K562 (cell line): ENCODE measurements around the gene GRID2IP. TPM values are rescaled to one million over a fixed set of nuclear protein-coding genes. Genes with fewer than 3 reads are reported as not detected.

Experiments
- CGGBP1 ChIP-seq: fragments of 250-450 bp; sonication (Bioruptor Pico); IDR thresholded peaks from 2 replicates; pipeline ENCODE4 v1.9.0; 2021; ENCODE audit warnings: mild to moderate bottlenecking
- CHD2 ChIP-seq: IDR thresholded peaks from 2 replicates; pipeline ENCODE4 v1.6.1; 2011; ENCODE audit warnings: low read depth, low read length
- DDX20 ChIP-seq: fragments of 450-650 bp; IDR thresholded peaks from 2 replicates; pipeline ENCODE4 v1.6.1; 2016; ENCODE audit warnings: missing genetic modification characterization, low read depth, mild to moderate bottlenecking, missing compliant biosample characterization, moderate library complexity
- JUND ChIP-seq, 2 experiments: IDR thresholded peaks; 2 replicates in 1 of 2; 3 replicates in 1 of 2; pipeline ENCODE4 v1.6.1; 2011; ENCODE audit warnings: borderline replicate concordance in 2 of 2, low read depth in 2 of 2, low read length in 2 of 2, improper control_type of control experiment in 1 of 2, missing biosample characterization in 1 of 2, missing genetic modification characterization in 1 of 2, missing genetic modification reagents in 1 of 2
- NR0B1 ChIP-seq: fragments of 450-650 bp; IDR thresholded peaks from one replicate; pipeline ENCODE4 v1.6.1; 2018; ENCODE audit warnings: mild to moderate bottlenecking, moderate library complexity; ENCODE audit not compliant: partially characterized antibody
- NR2C2 ChIP-seq, 2 experiments: fragments of 200-800 bp in 1 of 2; sonication (Bioruptor generic) in 1 of 2; sonication (generic) in 1 of 2; formaldehyde crosslinking in 1 of 2; IDR thresholded peaks; 2 replicates each; pipeline versions ENCODE4 v1.6.1 to v1.8.0; 2016 to 2022; ENCODE audit warnings: mild to moderate bottlenecking in 1 of 2, missing compliant biosample characterization in 1 of 2, missing genetic modification characterization in 1 of 2, missing genetic modification reagents in 1 of 2
- PHF21A ChIP-seq: fragments of 450-650 bp; IDR thresholded peaks from 2 replicates; pipeline ENCODE4 v1.6.1; 2017; ENCODE audit warnings: low read depth, borderline replicate concordance
- SAP30 ChIP-seq: fragments of 200-600 bp; sonication (generic); IDR thresholded peaks from 2 replicates; pipeline ENCODE4 v1.6.1; 2012; ENCODE audit warnings: borderline replicate concordance, low read depth, mild to moderate bottlenecking, moderate library complexity, low read length, control low read depth, inconsistent platforms; ENCODE audit not compliant: insufficient read depth, poor library complexity, severe bottlenecking
- SETDB1 ChIP-seq: IDR thresholded peaks from one replicate; pipeline ENCODE4 v1.6.1; 2012; ENCODE audit warnings: low read length, control low read depth, inconsistent platforms
- THRAP3 ChIP-seq: fragments of 450-650 bp; IDR thresholded peaks from 2 replicates; pipeline ENCODE4 v1.6.1; 2016; ENCODE audit warnings: mild to moderate bottlenecking, inconsistent platforms, borderline replicate concordance
- U2AF2 ChIP-seq: fragments of 200-400 bp; formaldehyde crosslinking; optimal IDR thresholded peaks from 2 replicates; pipeline ENCODE3; 2017; ENCODE audit warnings: low read depth, mild to moderate bottlenecking, low read length
- ZBTB7A ChIP-seq: IDR thresholded peaks from 2 replicates; pipeline ENCODE4 v1.6.1; 2011; ENCODE audit warnings: low read depth, mild to moderate bottlenecking, low read length, moderate library complexity, borderline replicate concordance; ENCODE audit not compliant: control insufficient read depth
- ZFP1 ChIP-seq: fragments of 450-650 bp; formaldehyde crosslinking; IDR thresholded peaks from 2 replicates; pipeline ENCODE4 v1.4.0; 2020; ENCODE audit warnings: mild to moderate bottlenecking, mixed read lengths
- ZNF12 ChIP-seq: sonication (generic); formaldehyde crosslinking; IDR thresholded peaks from 2 replicates; pipeline ENCODE4 v1.4.0; 2020; ENCODE audit warnings: mild to moderate bottlenecking, missing genetic modification reagents
- polyA plus RNA-seq, 8 experiments: library from polyadenylated mRNA; depleted of rRNA in 4 of 8; stranded (reverse) in 5 of 8; unstranded in 3 of 8; fragments of >200 nt; fragmentation: Nextera tagmentation in 2 of 8; fragmentation: Illumina TruSeq in 1 of 8; extraction: Ambion mirVana in 2 of 8; extraction: Trizol in 1 of 8; gene quantifications; 2 replicates each; pipeline versions ENCODE4 v1.2.1 to v1.2.3, GENCODE V29; 2011 to 2014; ENCODE audit warnings: inconsistent platforms in 1 of 8, missing spikeins in 1 of 8
- total RNA-seq, 7 experiments: library from RNA; depleted of rRNA in 6 of 7; stranded (reverse); fragments of >200 nt in 6 of 7; fragmentation: Illumina TruSeq in 2 of 7; extraction: Trizol in 2 of 7; gene quantifications; 2 replicates each; pipeline versions ENCODE4 v1.2.1 to v1.2.3, GENCODE V29; 2011 to 2021; ENCODE audit warnings: low replicate concordance in 1 of 7
- TF ChIP-seq, protein P1 (sequence below): fragments of 250-450 bp; sonication (Bioruptor Pico); IDR thresholded peaks from 2 replicates; pipeline ENCODE4 v1.5.0; 2021; ENCODE audit warnings: mild to moderate bottlenecking, borderline replicate concordance
- TF ChIP-seq, protein P2 (sequence below), 3 experiments: IDR thresholded peaks in 2 of 3; conservative IDR thresholded peaks in 1 of 3; 2 replicates each; pipeline ENCODE4 v1.5.1; 2011 to 2012; ENCODE audit warnings: low read length in 3 of 3, mild to moderate bottlenecking in 3 of 3, control low read depth in 2 of 3, improper control_type of control experiment in 1 of 3, inconsistent platforms in 1 of 3, low read depth in 1 of 3, mixed read lengths in 1 of 3, moderate library complexity in 1 of 3; ENCODE audit not compliant: insufficient read depth in 2 of 3
- TF ChIP-seq, protein P3 (sequence below): fragments of 450-650 bp; formaldehyde crosslinking; IDR thresholded peaks from 2 replicates; pipeline ENCODE4 v1.4.0; 2020; ENCODE audit warnings: mild to moderate bottlenecking, mixed read lengths

GRID2IP gene
- total and polyA plus RNA-seq, 9 of the 15 experiments (the other 6 are each of a cell fraction or from before 2014, with no cell fraction given), result not detected

DNA sequence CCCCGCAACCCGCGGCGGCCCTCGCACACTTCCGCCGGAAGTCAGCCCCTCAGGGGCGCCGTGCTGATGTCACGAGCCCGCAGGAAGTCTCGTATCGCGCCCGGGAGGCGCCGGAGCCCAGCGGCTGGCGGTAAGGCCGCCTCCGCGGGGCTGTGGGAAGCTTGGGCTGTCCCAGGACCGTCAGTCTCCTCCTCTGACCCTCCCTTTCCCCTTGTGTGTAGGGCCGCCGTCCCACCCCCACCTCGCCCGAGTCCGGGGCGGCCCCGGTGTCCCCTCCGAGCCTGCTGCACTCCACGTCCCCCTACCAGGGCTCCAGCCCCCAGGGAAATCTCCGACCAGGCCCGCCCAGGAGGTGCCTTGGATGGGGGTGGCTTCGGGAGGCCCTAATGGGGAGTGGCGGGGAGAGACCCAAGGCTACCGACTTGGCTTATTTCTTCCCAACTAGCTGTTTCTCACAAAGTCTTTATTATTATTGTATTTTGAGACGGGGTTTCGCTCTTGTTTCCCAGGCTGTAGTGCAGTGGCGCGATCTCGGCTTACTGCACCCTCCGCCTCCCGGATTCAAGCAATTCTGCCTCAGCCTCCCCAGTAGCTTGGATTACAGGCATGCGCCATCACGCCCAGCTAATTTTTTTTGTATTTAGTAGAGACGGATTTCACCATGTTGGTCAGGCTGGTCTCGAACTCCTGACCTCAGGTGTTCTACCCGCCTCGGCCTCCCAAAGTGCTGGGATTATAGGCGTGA lies 26.3 kb upstream of the GRID2IP start, which contains the start of gene ZDHHC4 (continued):
- TF ChIP-seq JUND (IDR thresholded peaks at IDR 0.05; ENCODE audit: borderline replicate concordance, low read depth, low read length) (peak; percentile 72), JUND (tag; IDR thresholded peaks at IDR 0.05; ENCODE audit: borderline replicate concordance, low read depth, low read length) (peak; percentile 11; the same call in 1 of the 3 replicates), NR2C2 (CRISPR knock-in tag; IDR thresholded peaks at IDR 0.05) (peak; percentile 91), NR2C2 (tag; IDR thresholded peaks at IDR 0.05) (no peak; the same call in none of the 2 replicates), ZNF12 (CRISPR knock-in tag) (no peak), ZBTB7A (peak; percentile 78), SAP30 (peak; percentile 41), SETDB1 (no peak), NR0B1 (no peak), CGGBP1 (CRISPR knock-in tag) (no peak), THRAP3 (no peak), U2AF2 (no peak), ZFP1 (CRISPR knock-in tag) (no peak), PHF21A (peak; percentile 55; the same call in 1 of the 2 replicates), CHD2 (peak; percentile 78), DDX20 (tag) (no peak)
- TF ChIP-seq, protein P1, sequence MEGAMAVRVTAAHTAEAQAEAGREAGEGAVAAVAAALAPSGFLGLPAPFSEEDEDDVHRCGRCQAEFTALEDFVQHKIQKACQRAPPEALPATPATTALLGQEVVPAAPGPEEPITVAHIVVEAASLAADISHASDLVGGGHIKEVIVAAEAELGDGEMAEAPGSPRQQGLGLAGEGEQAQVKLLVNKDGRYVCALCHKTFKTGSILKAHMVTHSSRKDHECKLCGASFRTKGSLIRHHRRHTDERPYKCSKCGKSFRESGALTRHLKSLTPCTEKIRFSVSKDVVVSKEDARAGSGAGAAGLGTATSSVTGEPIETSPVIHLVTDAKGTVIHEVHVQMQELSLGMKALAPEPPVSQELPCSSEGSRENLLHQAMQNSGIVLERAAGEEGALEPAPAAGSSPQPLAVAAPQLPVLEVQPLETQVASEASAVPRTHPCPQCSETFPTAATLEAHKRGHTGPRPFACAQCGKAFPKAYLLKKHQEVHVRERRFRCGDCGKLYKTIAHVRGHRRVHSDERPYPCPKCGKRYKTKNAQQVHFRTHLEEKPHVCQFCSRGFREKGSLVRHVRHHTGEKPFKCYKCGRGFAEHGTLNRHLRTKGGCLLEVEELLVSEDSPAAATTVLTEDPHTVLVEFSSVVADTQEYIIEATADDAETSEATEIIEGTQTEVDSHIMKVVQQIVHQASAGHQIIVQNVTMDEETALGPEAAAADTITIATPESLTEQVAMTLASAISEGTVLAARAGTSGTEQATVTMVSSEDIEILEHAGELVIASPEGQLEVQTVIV (CRISPR knock-in tag), result no peak
- TF ChIP-seq, protein P2, sequence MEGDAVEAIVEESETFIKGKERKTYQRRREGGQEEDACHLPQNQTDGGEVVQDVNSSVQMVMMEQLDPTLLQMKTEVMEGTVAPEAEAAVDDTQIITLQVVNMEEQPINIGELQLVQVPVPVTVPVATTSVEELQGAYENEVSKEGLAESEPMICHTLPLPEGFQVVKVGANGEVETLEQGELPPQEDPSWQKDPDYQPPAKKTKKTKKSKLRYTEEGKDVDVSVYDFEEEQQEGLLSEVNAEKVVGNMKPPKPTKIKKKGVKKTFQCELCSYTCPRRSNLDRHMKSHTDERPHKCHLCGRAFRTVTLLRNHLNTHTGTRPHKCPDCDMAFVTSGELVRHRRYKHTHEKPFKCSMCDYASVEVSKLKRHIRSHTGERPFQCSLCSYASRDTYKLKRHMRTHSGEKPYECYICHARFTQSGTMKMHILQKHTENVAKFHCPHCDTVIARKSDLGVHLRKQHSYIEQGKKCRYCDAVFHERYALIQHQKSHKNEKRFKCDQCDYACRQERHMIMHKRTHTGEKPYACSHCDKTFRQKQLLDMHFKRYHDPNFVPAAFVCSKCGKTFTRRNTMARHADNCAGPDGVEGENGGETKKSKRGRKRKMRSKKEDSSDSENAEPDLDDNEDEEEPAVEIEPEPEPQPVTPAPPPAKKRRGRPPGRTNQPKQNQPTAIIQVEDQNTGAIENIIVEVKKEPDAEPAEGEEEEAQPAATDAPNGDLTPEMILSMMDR (IDR thresholded peaks at IDR 0.05 in 2 of 3, conservative IDR thresholded peaks at IDR 0.05 in 1 of 3; ENCODE audit: insufficient read depth in 2 of 3, low read depth in 1 of 3, low read length in 3 of 3), result 0 out of 6 replicates have a peak, but pooled peaks of 1 of the 3 experiments have one; percentile 9
- TF ChIP-seq, protein P3, sequence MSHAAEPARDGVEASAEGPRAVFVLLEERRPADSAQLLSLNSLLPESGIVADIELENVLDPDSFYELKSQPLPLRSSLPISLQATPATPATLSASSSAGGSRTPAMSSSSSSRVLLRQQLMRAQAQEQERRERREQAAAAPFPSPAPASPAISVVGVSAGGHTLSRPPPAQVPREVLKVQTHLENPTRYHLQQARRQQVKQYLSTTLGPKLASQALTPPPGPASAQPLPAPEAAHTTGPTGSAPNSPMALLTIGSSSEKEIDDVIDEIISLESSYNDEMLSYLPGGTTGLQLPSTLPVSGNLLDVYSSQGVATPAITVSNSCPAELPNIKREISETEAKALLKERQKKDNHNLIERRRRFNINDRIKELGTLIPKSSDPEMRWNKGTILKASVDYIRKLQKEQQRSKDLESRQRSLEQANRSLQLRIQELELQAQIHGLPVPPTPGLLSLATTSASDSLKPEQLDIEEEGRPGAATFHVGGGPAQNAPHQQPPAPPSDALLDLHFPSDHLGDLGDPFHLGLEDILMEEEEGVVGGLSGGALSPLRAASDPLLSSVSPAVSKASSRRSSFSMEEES (CRISPR knock-in tag), result no peak
